BLaER1 (cell line): ENCODE results near the gene BACH2.

Experiments
- H3K27ac ChIP-seq: shearing (Covaris generic); formaldehyde crosslinking; 2 replicates; pipeline ENCODE4 v1.8.1; 2022
- H3K27me3 ChIP-seq: shearing (Covaris generic); formaldehyde crosslinking; 2 replicates; pipeline ENCODE4 v1.8.1; 2022
- H3K36me3 ChIP-seq: shearing (Covaris generic); formaldehyde crosslinking; 2 replicates; pipeline ENCODE4 v1.8.1; 2022
- H3K4me1 ChIP-seq: shearing (Covaris generic); formaldehyde crosslinking; 2 replicates; pipeline ENCODE4 v1.8.1; 2022
- H3K4me2 ChIP-seq: shearing (Covaris generic); formaldehyde crosslinking; 2 replicates; pipeline ENCODE4 v1.8.1; 2022
- H3K4me3 ChIP-seq: shearing (Covaris generic); formaldehyde crosslinking; 2 replicates; pipeline ENCODE4 v1.8.1; 2022
- H3K9ac ChIP-seq: shearing (Covaris generic); formaldehyde crosslinking; 2 replicates; pipeline ENCODE4 v1.8.1; 2022
- H3K9me3 ChIP-seq: shearing (Covaris generic); formaldehyde crosslinking; 2 replicates; pipeline ENCODE4 v1.8.1; 2022
- H4K20me1 ChIP-seq: shearing (Covaris generic); formaldehyde crosslinking; 2 replicates; pipeline ENCODE4 v1.8.1; 2022
- Cebpa-rat ChIP-seq: shearing (Covaris generic); IDR thresholded peaks from 2 replicates; pipeline ENCODE4 v1.8.1; 2022

BACH2 gene

GRCh38 chr6:90230548-90231215, 66.0 kb downstream of the BACH2 start:
- Histone ChIP-seq H3K36me3 (peaks cover 33% of the 10 kb centered on the region), H3K4me2 (no peak overlapping the region), H3K9me3 (no peaks in the 10 kb centered on the region)

GRCh38 chr6:90229331-90230010, 67.2 kb downstream of the BACH2 start:
- H4K20me1 ChIP-seq = peaks cover 100% of the 10 kb centered on the region
- H3K9me3 ChIP-seq = peaks cover 9% of the 10 kb centered on the region
- H3K27ac ChIP-seq = no peak overlapping the region
- H3K9ac ChIP-seq = no peak overlapping the region
- H3K27me3 ChIP-seq = no peaks in the 10 kb centered on the region
- H3K4me2 ChIP-seq = no peak overlapping the region
- peaks cover 44% of the 10 kb centered on the region for H3K36me3 ChIP-seq
- no peak for TF ChIP-seq Cebpa-rat
- H3K4me3 ChIP-seq = no peak overlapping the region
- peaks cover 15% of the 10 kb centered on the region for H3K4me1 ChIP-seq

More at GRCh38 chr6:90230548-90231215, 66.0 kb downstream of the BACH2 start:
- Histone ChIP-seq H4K20me1 (peaks cover 100% of the 10 kb centered on the region), H3K4me1 (peaks cover 15% of the 10 kb centered on the region), H3K9ac (no peak overlapping the region), H3K27me3 (no peaks in the 10 kb centered on the region), H3K27ac (no peak overlapping the region), H3K4me3 (no peak overlapping the region)
- no peak for TF ChIP-seq Cebpa-rat

GRCh38 chr6:90227673-90228072, 69.0 kb downstream of the BACH2 start:
- no peaks in the 10 kb centered on the region; the same call in 1 of the 2 replicates for H3K4me1 ChIP-seq
- peaks cover 52% of the 10 kb centered on the region for H3K36me3 ChIP-seq

GRCh38 chr6:90227213-90227612, 69.4 kb downstream of the BACH2 start:
- Histone ChIP-seq H3K4me3 (no peak overlapping the region), H3K36me3 (peaks cover 52% of the 10 kb centered on the region), H3K9ac (no peak overlapping the region), H3K27me3 (no peaks in the 10 kb centered on the region), H3K27ac (no peak overlapping the region), H4K20me1 (peaks cover 97% of the 10 kb centered on the region), H3K9me3 (peaks cover 27% of the 10 kb centered on the region), H3K4me1 (peaks cover under 1% of the 10 kb centered on the region; the same call in 1 of the 2 replicates), H3K4me2 (no peak overlapping the region)
- TF ChIP-seq Cebpa-rat = no peak

More at GRCh38 chr6:90227673-90228072, 69.0 kb downstream of the BACH2 start:
- H3K27ac ChIP-seq = no peak overlapping the region
- no peak overlapping the region for H3K9ac ChIP-seq
- no peak overlapping the region for H3K4me2 ChIP-seq
- TF ChIP-seq Cebpa-rat = no peak
- peaks cover 97% of the 10 kb centered on the region for H4K20me1 ChIP-seq
- no peaks in the 10 kb centered on the region for H3K27me3 ChIP-seq
- no peak overlapping the region for H3K4me3 ChIP-seq
- H3K9me3 ChIP-seq = peaks cover 26% of the 10 kb centered on the region

GRCh38 chr6:90226257-90226656, 70.4 kb downstream of the BACH2 start:
- no peak overlapping the region for H3K4me3 ChIP-seq
- H3K9me3 ChIP-seq = peaks cover 27% of the 10 kb centered on the region
- no peak overlapping the region for H3K27ac ChIP-seq
- peaks cover 52% of the 10 kb centered on the region for H3K36me3 ChIP-seq
- no peak overlapping the region for H3K9ac ChIP-seq
- H4K20me1 ChIP-seq = peaks cover 97% of the 10 kb centered on the region
- no peak overlapping the region for H3K4me2 ChIP-seq
- TF ChIP-seq Cebpa-rat = no peak
- H3K27me3 ChIP-seq = no peaks in the 10 kb centered on the region
- H3K4me1 ChIP-seq = peaks cover 10% of the 10 kb centered on the region; the same call in 1 of the 2 replicates

GRCh38 chr6:90224196-90224595, 72.4 kb downstream of the BACH2 start:
- no peak overlapping the region for H3K4me3 ChIP-seq
- no peak overlapping the region for H3K4me2 ChIP-seq
- no peak overlapping the region for H3K9ac ChIP-seq
- H3K9me3 ChIP-seq = peaks cover 27% of the 10 kb centered on the region
- peaks cover 31% of the 10 kb centered on the region for H3K4me1 ChIP-seq
- peaks cover 97% of the 10 kb centered on the region for H4K20me1 ChIP-seq
- no peaks in the 10 kb centered on the region for H3K27me3 ChIP-seq
- no peak overlapping the region for H3K27ac ChIP-seq
- TF ChIP-seq Cebpa-rat = no peak
- peaks cover 43% of the 10 kb centered on the region for H3K36me3 ChIP-seq

GRCh38 chr6:90222724-90223198, 73.9 kb downstream of the BACH2 start:
- Histone ChIP-seq H3K4me2 (no peak overlapping the region), H3K36me3 (peaks cover 43% of the 10 kb centered on the region), H3K9ac (no peak overlapping the region), H3K4me1 (peaks cover 45% of the 10 kb centered on the region), H3K4me3 (no peak overlapping the region), H3K9me3 (peaks cover 27% of the 10 kb centered on the region), H3K27ac (no peak overlapping the region), H3K27me3 (no peaks in the 10 kb centered on the region), H4K20me1 (peaks cover 97% of the 10 kb centered on the region)
- TF ChIP-seq Cebpa-rat = no peak

GRCh38 chr6:90222008-90222407, 74.6 kb downstream of the BACH2 start:
- Histone ChIP-seq H3K36me3 (peaks cover 38% of the 10 kb centered on the region), H3K9me3 (peaks cover 27% of the 10 kb centered on the region), H3K4me3 (no peak overlapping the region), H3K9ac (no peak overlapping the region), H4K20me1 (peaks cover 97% of the 10 kb centered on the region), H3K27ac (no peak overlapping the region), H3K4me1 (peaks cover 53% of the 10 kb centered on the region), H3K4me2 (no peak overlapping the region), H3K27me3 (no peaks in the 10 kb centered on the region)
- no peak for TF ChIP-seq Cebpa-rat

- Histone ChIP-seq H3K4me1 (peaks cover 59% of the 10 kb centered on the region), H3K4me2 (peak overlapping the region; percentile 12; the same call in 1 of the 2 replicates), H3K9ac (no peak overlapping the region), H3K4me3 (no peak overlapping the region), H4K20me1 (peaks cover 97% of the 10 kb centered on the region), H3K27me3 (no peaks in the 10 kb centered on the region), H3K36me3 (peaks cover 35% of the 10 kb centered on the region), H3K27ac (no peak overlapping the region), H3K9me3 (peaks cover 27% of the 10 kb centered on the region)
- TF ChIP-seq Cebpa-rat = no peak
These were observed 75.2 kb downstream of the BACH2 start for GRCh38 chr6:90221403-90221802.

GRCh38 chr6:90220273-90220672, 76.4 kb downstream of the BACH2 start:
- Histone ChIP-seq H3K4me2 (peak overlapping the region; percentile 7; the same call in 1 of the 2 replicates), H3K9me3 (peaks cover 25% of the 10 kb centered on the region), H4K20me1 (peaks cover 97% of the 10 kb centered on the region), H3K27me3 (no peaks in the 10 kb centered on the region), H3K9ac (no peak overlapping the region), H3K4me1 (peaks cover 68% of the 10 kb centered on the region), H3K27ac (no peak overlapping the region), H3K4me3 (no peak overlapping the region), H3K36me3 (peaks cover 24% of the 10 kb centered on the region)
- no peak for TF ChIP-seq Cebpa-rat
